GM12878 (cell line): Measurements from ENCODE around the gene VGLL3. TPM values are rescaled to one million over a fixed set of nuclear protein-coding genes. Genes with fewer than 3 reads are reported as not detected.

Source experiments
- BCLAF1 ChIP-seq: fragments of 450-650 bp; IDR thresholded peaks from 2 replicates; pipeline ENCODE4 v1.6.1; 2017; ENCODE audit warnings: antibody characterized with exemption, mild to moderate bottlenecking, moderate library complexity
- CTCF ChIP-seq, 3 experiments: IDR thresholded peaks in 2 of 3; conservative IDR thresholded peaks in 1 of 3; 2 replicates each; pipeline ENCODE4 v1.5.1; 2011; ENCODE audit warnings: low read depth in 3 of 3, low read length in 3 of 3, mild to moderate bottlenecking in 3 of 3, control low read depth in 2 of 3, moderate library complexity in 2 of 3, inconsistent platforms in 1 of 3, mixed read lengths in 1 of 3; ENCODE audit not compliant: control insufficient read depth in 2 of 3, insufficient read depth in 1 of 3; ENCODE audit errors: extremely low read depth in 1 of 3
- IRF5 ChIP-seq: fragments of 450-650 bp; IDR thresholded peaks from 2 replicates; pipeline ENCODE4 v1.6.1; 2017; ENCODE audit warnings: borderline replicate concordance
- MEF2A ChIP-seq: IDR thresholded peaks from 2 replicates; pipeline ENCODE4 v1.6.1; 2011; ENCODE audit warnings: low read depth, mild to moderate bottlenecking, low read length, moderate library complexity; ENCODE audit not compliant: insufficient read depth
- NBN ChIP-seq: fragments of 450-650 bp; IDR thresholded peaks from 2 replicates; pipeline ENCODE4 v1.6.1; 2016
- PBX3 ChIP-seq: IDR thresholded peaks from 2 replicates; pipeline ENCODE4 v1.6.1; 2011; ENCODE audit warnings: mild to moderate bottlenecking, low read depth, low read length, moderate library complexity; ENCODE audit not compliant: insufficient replicate concordance
- POLR2AphosphoS2 ChIP-seq: IDR thresholded peaks from 2 replicates; pipeline ENCODE4 v1.6.1; 2011; ENCODE audit warnings: low read depth, mild to moderate bottlenecking, low read length, improper control_type of control experiment, moderate library complexity
- REST ChIP-seq: IDR thresholded peaks from 2 replicates; pipeline ENCODE4 v1.6.1; 2012; ENCODE audit warnings: mild to moderate bottlenecking, low read depth, low read length
- WRNIP1 ChIP-seq: IDR thresholded peaks from 2 replicates; pipeline ENCODE4 v1.6.1; 2011; ENCODE audit warnings: low read depth, low read length, improper control_type of control experiment, borderline replicate concordance
- polyA plus RNA-seq, 11 experiments: library from polyadenylated mRNA; depleted of rRNA in 4 of 11; unstranded in 6 of 11; stranded (reverse) in 5 of 11; fragments of >200 nt; fragmentation: Nextera tagmentation in 4 of 11; fragmentation: Illumina TruSeq in 1 of 11; extraction: Ambion mirVana in 4 of 11; extraction: Trizol in 1 of 11; gene quantifications; 1 replicate in 1 of 11; 2 replicates in 10 of 11; pipeline versions ENCODE4 v1.2.1 to v1.2.3, GENCODE V29; 2011 to 2016; ENCODE audit warnings: inconsistent platforms in 2 of 11, missing spikeins in 2 of 11, low read depth in 1 of 11
- total RNA-seq, 4 experiments: library from RNA; depleted of rRNA in 3 of 4; stranded (reverse); fragments of >200 nt in 3 of 4; fragmentation: Illumina TruSeq in 1 of 4; extraction: Trizol in 1 of 4; gene quantifications; 2 replicates each; pipeline versions ENCODE4 v1.2.1 to v1.2.3, GENCODE V29; 2013 to 2021

The VGLL3 gene
- total and polyA plus RNA-seq, 10 of the 15 experiments (the other 5 are each of a cell fraction or from before 2014, with no cell fraction given) = 0.05 TPM; not detected in 9

- TF ChIP-seq BCLAF1 = no peak
- no peak for TF ChIP-seq MEF2A
- TF ChIP-seq POLR2AphosphoS2 = no peak
- TF ChIP-seq CTCF (IDR thresholded peaks at IDR 0.05 in 2 of 3, conservative IDR thresholded peaks at IDR 0.05 in 1 of 3; ENCODE audit: control insufficient read depth in 2 of 3, extremely low read depth in 1 of 3, insufficient read depth in 1 of 3, low read depth in 3 of 3, low read length in 3 of 3) = no peak
- TF ChIP-seq IRF5 = no peak
- no peak for TF ChIP-seq PBX3
- TF ChIP-seq NBN = no peak
- no peak for TF ChIP-seq REST
- no peak for TF ChIP-seq WRNIP1
Observed at GRCh38 chr3:86965166-86965565, 25.8 kb downstream of the VGLL3 start (continued).
